Epidermal melanocyte (primary cell): ENCODE results near the gene DMBX1.
A peak's percentile ranks its signal among the peaks of the same experiment; 100 is the strongest.

ENCODE experiments used
- DNase-seq: peaks from one replicate; pipeline ENCODE4 v3.0.0; 2011; ENCODE audit warnings: low spot score; ENCODE audit not compliant: insufficient read length

DMBX1 gene

DNA sequence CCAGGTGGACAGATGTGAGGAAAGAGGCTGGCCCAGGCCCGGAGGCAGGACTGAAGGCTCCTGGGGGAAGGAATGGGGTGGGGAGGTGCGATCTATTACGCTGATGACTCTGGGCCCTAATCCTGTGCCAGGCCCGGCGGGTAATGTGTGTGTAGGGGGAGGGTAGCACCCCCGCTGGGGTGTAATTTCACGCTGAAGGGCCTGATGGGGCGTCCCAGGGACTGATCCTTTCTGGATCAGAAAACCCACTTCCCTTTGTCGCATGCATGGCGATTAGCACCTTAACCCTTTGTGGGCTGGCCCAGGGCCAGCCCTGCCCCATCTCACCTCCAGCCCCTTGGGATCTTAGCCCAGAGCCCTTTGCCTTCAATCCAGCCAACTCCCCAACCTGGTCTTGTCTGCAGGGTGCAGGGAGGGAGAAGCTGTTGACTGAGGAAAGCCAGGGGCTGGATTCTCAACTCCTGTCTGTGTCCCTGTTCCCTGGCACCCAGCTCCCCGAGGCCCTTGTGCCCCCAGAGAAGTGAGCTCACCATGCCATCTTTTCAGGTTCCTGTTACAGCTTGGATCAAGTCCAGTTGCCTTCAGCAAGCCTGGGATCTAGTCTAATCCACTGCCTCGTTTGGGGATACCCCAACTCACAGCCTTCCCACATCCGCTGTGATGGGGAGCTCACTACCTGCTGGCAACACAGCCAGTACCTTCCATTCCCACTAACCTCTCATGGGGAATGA lies 35.8 kb downstream of the DMBX1 start:
- no peak for DNase-seq

DNA sequence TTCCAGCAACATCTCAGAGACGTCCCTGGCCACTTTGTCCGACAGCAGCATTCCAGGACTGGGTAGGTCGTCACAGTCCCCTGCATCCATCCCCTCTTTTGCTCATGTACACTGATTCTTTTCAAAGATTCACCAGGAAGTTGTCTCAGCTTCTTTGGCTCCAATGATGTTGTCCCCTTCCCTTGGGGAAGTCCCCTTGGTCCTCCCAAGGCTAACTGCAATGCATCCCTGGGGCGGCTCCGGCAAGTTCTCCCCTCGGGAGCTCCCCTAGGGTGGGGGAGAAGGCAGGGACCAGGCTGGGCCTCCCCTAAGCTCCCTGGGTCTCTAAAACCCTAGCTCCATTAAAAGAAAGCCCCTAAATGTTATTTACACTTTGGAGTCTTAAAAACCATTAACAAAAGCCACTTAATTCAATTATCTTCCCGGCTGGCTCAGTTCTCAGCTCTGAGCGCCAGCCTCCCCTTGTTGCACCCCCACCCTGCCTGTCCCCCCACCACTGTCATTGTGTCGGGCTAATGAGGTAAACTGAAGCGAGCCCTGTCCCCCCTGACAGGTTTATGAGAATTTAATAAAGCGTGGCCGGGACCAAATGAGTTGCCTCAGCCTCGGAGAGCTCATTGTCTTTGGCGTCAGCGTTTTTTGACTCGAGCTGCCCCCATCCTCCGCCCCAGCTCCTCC lies 36.5 kb downstream of the DMBX1 start:
- no peak for DNase-seq

DNA sequence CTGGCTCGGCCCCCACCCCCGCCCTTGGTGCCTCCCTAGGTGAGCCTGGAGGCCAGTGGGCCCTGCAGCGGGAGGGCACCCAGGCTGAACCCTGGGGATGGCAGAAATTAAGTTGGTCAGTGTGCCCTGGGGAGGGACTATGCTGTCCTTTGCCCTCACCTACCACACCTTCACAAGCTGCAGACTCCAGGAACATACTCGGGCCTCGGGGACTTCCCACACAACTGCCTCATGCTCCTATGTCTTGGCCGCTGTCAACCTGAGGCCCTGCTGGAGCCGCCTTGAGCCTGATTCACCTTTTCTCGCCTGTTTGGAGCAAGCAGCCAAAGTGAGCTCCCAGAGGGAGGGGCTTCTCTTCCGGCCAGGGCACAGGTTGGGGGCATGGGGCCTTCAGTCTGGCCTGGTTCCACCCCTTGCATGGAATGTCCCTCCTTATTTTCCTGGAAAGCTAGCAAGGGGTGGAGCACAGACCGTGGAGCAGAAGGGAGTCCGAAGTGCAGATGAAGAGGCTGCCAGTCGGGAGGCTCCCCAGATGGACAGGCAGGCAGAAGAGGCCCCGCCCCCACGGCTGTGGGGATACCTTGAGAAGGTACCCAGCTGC lies 37.2 kb downstream of the DMBX1 start:
- DNase-seq, result no peak

DNA sequence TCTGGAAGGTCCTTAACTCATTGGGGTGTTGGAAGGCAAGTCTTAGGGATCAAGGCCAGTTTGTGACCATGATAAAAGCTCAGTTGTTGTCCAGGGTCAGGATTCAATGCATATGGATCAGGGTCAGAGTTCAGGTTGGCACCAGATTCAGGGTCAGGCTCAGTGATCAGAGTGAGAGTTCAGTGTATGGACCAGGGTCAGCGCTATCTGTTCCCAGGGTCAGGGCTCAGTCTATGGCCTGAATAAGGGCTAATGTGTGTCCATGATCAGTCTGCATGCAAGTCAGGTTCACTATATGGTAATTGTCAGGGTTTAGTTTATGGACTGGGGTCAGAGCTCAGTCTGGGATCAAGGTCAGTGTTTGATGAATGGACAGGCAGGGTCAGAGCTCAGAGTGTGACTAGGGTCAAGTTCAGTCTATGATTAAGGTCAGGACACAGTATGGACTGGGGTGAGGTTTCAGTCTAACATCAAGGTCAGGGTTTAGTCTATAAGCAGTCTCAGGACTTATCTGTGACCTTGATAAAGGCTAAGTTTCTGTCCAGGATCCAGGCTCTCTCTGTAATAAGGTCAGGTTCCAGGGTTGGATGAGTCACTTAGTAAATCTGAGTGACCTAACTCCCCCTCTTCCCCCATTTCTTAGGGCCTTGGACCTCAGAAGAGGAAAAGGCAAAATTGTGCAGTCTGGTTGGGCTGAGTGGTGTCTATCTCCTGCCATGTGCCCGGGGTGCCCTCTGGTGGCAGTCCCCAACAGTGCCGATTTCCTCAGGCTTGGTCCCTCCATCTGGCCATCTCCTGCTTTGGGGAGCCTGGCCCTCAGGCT lies 38.0 kb downstream of the DMBX1 start:
- peak; percentile 92 for DNase-seq

DNA sequence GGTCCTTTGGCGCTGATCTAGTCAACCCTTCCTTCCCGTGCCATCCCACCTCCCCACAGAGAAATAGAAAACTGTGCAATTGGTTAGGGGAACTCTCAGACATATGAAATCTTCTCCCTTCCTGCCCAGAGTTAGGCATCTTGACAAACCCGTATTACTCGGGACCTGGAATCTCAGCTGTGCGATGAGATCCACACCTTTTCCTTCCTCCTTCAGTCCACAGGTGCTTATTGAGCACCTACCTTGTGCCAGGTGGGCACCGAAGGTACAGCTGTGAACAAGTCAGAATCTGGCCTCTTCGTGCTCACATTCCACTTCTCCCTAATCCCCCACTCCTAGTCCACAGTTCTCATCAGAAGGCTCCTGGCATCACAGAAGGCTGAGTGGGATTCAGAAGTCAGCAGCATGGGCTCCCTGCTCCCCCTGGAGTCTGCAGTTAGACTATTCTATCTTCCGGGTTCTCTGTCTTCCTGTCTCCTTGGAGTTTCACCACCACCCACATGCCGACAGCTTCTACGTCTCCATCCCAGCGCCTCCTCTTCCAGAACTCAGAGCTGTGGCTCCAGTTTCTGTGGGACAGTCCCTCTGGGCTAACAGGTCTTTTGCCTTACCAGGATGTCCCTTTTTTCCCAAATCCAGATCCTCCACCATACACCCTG lies 38.8 kb downstream of the DMBX1 start:
- DNase-seq, result no peak

DNA sequence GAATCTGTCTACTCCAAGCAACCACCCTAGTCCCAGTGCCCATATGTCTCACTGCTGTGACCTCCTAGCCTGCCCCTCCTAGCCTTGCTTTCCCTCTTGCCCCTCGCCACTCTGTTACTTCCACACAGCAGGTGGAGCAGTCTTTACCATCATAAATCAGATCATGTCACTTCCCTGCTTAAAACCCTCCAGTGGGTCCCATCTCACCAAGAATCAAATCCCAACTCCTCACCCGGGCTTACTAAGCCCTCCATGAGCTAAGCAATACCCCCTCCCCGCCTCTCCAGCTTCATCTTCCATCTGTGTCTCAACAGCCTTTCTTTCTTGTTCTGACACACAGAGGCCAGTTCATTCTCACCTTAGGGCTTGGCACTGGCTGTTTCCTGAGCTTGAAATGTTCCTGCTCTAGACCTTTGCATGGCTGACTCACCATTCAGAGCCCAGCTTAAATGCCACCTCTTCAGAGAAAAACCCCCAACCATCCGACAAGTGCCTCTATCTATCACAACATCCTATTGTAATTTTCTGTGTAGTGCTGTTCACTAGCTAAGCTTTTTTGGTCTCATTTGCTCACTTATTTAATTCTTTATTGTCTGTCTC lies 39.5 kb downstream of the DMBX1 start:
- no peak for DNase-seq

DNA sequence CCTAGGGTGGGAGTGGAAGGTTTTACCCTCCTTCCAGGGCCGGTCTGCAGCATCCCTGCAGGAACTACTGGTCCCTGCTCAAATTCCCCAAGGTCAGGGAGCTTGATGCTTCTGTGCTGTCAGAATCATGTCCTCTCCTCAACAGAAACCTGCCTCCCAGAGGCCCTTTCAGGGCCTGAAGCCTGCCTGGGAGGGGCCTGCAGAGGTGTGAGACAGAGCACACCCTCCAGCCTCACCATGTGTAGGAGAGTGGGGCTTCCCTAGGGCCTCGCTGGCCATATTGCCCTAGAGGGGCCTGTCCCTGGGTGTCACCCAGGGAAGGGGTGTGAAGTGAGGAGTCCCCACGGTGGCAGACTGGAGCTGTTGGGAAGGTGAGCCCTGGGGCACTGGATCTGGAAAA lies 40.7 kb downstream of the DMBX1 start:
- DNase-seq, result no peak

DNA sequence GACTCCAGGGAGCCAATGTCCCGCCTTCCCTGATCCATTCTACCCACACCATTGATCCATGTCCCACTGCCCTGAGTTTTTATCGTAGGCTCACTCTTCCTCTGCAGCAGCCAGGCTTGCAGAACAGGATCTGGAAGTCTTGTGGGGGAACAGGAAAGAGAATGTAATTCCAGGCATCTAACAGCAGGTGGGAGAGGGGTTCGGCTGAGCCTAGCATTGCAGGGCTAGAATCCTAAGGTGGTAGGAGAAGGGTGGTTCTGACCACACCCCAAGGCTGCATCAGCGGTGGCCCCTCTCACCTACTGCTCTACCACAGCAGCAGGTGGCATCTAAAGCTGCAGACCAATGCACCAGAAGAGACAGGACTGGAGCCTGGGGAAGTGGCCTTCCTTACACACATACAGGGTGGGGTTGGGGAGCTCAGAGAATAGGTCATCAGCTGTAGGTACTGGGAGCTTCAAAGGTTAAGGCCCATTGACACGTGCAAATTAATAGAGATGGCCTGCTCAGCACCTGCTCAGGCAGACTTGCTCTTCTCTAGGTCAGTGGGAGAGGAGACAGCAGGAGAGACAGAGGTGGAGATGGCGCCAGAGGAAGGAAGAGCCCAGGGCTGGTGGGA lies 41.3 kb downstream of the DMBX1 start:
- DNase-seq, result no peak

DNA sequence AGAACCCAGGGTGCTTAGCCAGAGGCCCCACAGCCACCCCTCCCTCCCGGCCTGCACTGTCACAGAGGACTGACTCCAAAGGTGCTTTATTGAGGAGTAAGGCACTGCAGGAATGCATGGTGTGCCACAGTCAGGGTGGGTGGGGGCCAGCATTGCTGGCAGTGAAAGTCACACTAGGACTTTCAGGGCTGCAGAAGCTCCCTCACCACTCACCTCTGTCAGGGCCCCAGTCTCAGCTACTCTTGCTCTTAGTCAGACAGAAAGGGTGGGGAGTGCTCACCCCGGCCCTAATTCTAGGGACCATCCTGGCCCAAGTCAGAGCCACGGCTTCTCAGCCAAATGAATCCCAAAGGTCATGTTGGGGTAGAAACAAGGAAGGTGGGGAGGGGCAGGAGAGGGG lies 42.5 kb downstream of the DMBX1 start:
- DNase-seq, result no peak

DNA sequence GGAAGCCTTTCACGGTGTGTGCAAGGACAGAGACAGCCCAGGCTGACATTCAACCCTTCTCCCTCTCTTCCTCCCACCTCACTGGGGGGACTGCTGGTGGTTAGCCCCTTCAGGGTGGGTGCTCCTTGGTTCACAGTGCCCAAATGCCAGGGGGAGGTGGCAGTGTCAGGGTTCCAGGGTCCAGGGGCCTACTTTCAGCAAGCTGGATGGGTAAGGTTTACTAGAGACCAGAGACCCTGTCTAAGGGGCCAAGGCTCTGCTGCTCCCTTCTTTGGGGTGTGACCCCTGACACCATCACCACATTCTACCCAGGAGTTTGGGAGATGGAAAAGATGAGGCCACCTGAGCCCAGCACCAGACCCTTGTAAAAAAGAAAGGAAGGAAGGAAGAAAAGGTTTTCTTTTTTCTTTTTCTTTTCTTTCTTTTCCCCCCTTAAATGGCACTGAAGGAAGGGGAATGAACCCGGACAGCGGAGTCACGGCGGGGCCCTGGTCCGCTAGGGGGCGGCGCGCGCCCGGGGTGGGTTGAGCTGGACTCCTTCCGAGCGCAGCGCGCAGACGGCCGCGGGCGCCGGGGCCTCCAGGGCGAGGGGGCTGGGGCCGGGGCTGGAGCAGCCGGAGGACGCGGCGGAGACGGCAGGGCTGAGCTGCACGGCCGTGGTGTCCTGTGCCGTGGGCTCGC lies 43.0 kb downstream of the DMBX1 start:
- DNase-seq, result peak; percentile 73

DNA sequence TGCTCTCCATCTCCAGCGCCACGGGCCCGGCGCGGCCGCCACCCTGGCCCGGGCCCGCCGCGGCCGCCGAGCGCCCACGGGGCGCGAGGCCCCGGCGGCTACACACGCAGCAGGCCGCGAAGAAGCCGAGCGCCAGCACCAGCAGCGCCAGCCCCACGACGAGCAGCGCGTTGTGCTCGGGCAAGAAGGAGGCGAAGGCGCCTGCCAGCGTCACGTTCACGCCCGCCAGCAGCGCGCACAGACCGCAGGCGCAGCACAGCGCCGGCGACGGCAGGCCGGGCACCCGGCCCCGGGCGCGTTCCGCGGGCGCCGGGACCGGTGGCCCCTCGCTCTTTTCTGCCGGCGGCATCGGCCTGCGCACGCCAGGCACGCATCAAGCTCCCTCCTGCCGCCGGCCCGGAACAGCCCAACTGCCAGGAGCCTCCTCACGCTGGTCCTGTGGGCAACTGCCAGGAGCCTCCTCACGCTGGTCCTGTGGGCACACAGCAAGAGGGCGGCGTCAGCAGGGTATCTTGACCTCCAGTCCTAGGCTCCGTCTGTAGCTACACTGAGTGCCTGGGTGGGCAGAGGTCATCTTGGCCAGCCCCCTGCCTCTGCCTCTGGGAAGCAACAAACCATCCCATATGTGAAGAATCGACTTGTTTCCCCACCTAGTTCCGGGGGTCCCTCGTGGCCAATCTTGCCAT lies 43.7 kb downstream of the DMBX1 start:
- no peak for DNase-seq

DNA sequence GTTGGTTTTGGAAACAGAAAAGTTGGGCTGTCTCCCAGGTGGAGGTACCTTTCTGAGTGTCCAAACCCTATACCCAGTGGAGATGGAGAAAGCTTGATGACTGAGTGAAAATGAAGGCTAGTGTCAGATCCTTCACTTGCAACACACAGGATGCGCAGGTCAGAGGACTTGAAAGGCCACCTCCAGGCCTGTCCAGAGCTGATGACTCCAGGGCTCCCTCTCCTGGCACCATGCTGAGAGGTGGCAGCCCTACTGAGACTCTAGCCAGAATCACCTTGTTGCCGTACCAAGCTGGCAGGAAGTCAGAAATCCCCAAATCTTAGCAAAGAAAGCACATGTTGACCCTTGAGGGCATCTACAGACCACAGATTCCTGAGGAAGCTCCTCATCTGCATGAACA lies 45.4 kb downstream of the DMBX1 start:
- DNase-seq, result no peak

DNA sequence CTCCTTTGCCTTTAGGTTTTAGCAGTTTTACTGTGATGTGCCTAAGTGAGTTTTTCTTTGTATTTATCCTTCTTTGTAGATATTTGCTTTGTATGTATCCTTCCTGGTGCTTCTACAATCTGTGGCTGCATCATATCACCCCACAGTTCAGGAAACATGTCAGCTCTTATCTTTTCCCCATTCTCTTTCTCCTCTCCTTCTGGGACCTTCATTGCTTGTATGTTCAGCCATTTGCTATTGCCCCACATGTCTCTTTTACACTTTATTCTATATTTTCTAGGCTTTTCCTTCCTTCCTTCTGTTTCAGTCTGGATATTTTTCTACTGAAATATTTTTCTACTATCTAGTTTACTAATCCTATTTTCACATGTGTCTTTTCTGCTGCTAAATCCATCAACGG lies 46.9 kb downstream of the DMBX1 start:
- no peak for DNase-seq

DNA sequence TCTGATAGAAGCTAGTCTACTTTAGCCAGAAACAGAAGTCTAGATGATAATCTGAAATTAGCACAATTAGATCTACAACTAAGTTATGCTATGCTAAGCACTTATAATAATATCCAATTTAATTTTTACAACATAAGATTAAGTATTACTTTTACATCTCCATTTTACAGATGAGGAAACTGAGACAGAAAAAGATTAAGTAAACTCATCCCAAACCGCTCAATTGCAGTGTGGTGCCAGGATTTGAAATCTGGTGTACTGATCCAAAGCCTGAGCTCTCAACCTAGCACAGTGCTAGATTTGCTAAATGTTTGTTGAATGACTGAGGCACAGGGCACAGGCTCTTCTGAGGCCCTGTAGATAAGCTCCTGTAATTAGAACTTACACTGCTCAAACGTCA lies 48.0 kb downstream of the DMBX1 start:
- DNase-seq, result no peak

DNA sequence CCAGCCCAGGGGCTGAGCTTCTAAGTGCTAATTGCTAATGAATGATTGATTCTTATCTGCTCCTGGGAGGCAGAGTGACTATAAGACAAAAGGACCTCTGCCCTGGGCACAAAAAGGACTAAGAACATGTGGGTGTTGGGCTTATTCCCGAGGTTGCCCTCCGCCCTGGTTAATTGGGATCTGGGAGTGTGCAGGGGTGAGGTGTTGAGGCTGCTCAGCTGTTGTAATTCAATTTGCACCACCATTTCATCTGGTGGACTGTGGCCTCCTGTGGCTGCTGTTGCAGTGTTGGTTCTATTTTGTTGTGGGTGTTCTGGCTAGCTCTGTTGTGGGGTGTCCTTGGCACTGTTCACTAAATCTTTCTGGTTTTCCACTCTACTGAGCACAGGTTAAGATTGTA lies 48.5 kb downstream of the DMBX1 start:
- DNase-seq, result no peak
